Immature natural killer cell (primary cell): ENCODE measurements around the gene TAF5L. TPM values are rescaled to one million over a fixed set of nuclear protein-coding genes. Genes with fewer than 3 reads are reported as not detected.
A peak's percentile ranks its signal among the peaks of the same experiment; 100 is the strongest.
"Not testable (repeated sequence)": the region's sequence is repeated elsewhere in the genome, so short reads cannot be mapped to it uniquely, and the experiment has no call there.

Source experiments
- DNase-seq, 3 donors: peaks; one replicate each; pipeline ENCODE4 v3.0.0; 2022; ENCODE audit warnings: mixed read lengths in 1 of 3
- H3K27ac Mint-ChIP-seq, 6 donors: one replicate each; pipeline ENCODE4 v1.8.0; 2020; ENCODE audit warnings: mixed read lengths in 6 of 6, mild to moderate bottlenecking in 5 of 6, inconsistent platforms in 4 of 6, moderate library complexity in 3 of 6
- H3K27me3 Mint-ChIP-seq, 3 donors: one replicate each; pipeline ENCODE4 v1.8.0; 2020 to 2021; ENCODE audit warnings: low read depth in 3 of 3, mild to moderate bottlenecking in 3 of 3, mixed read lengths in 3 of 3, moderate library complexity in 3 of 3, inconsistent platforms in 1 of 3
- H3K36me3 Mint-ChIP-seq, 3 donors: one replicate each; pipeline ENCODE4 v1.8.0; 2020; ENCODE audit warnings: mixed read lengths in 3 of 3, inconsistent platforms in 2 of 3, mild to moderate bottlenecking in 2 of 3
- H3K4me1 Mint-ChIP-seq, 2 donors: one replicate each; pipeline ENCODE4 v1.8.0; 2020; ENCODE audit warnings: inconsistent platforms in 2 of 2, mild to moderate bottlenecking in 2 of 2, mixed read lengths in 2 of 2, moderate library complexity in 1 of 2
- H3K4me3 Mint-ChIP-seq, 5 donors: one replicate each; pipeline ENCODE4 v1.8.0; 2020; ENCODE audit warnings: mild to moderate bottlenecking in 5 of 5, mixed read lengths in 5 of 5, inconsistent platforms in 3 of 5, moderate library complexity in 3 of 5
- H3K9me3 Mint-ChIP-seq, 6 donors: one replicate each; pipeline ENCODE4 v1.8.0; 2020; ENCODE audit warnings: mild to moderate bottlenecking in 6 of 6, mixed read lengths in 6 of 6, inconsistent platforms in 4 of 6, moderate library complexity in 3 of 6
- polyA plus RNA-seq, 3 donors: library from polyadenylated mRNA; unstranded; fragments of 300-500 nt; fragmentation: Illumina TruSeq; gene quantifications; one replicate each; pipeline ENCODE4 v1.2.3, GENCODE V29; 2021

Gene TAF5L
- polyA plus RNA-seq, 3 donors from 2014 or later = 4.5 to 7.7 (median 6.2) TPM

DNA sequence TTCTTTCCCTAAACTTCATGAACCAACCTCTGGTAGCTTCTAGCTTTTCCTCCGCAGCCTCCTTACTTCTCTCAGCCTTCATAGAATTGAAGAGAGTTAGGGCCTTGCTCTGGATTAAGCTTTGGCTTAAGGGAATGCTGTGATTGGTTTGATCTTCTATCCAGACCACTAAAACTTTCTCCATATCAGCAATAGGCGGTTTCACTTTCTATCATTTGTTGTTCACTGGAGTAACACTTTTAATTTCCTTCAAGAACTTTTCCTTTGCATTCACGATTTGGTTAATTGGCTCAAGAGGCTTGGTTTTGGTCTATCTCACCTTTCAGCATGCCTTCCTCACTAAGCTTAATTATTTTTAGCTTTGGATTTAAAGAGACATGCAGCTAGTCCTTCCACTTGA, 5.2 kb upstream of the TAF5L start:
- Mint-ChIP-seq H3K4me3 (no peak overlapping the region), H3K27me3 (peaks cover 2 to 5% (median 2%) of the 10 kb centered on the region in 3 donors), H3K36me3 (peaks cover 3 to 28% (median 8%) of the 10 kb centered on the region in 3 donors), H3K4me1 (peaks cover 12 to 24% of the 10 kb centered on the region in 2 donors), H3K9me3 (no peaks in the 10 kb centered on the region), H3K27ac (no peak overlapping the region)
- no peak for DNase-seq

GRCh38 chr1:229629261-229629660, 3.3 kb upstream of the TAF5L start:
- H3K4me3 Mint-ChIP-seq = no peak overlapping the region
- no peak for DNase-seq
- peaks cover 22 to 34% of the 10 kb centered on the region in 2 donors for H3K4me1 Mint-ChIP-seq
- peaks cover 8 to 11% (median 8%) of the 10 kb centered on the region in 3 donors for H3K27me3 Mint-ChIP-seq
- H3K9me3 Mint-ChIP-seq = no peaks in the 10 kb centered on the region
- H3K36me3 Mint-ChIP-seq = peaks cover 0 to 12% (median 3%) of the 10 kb centered on the region in 3 donors
- no peak overlapping the region for H3K27ac Mint-ChIP-seq

DNA sequence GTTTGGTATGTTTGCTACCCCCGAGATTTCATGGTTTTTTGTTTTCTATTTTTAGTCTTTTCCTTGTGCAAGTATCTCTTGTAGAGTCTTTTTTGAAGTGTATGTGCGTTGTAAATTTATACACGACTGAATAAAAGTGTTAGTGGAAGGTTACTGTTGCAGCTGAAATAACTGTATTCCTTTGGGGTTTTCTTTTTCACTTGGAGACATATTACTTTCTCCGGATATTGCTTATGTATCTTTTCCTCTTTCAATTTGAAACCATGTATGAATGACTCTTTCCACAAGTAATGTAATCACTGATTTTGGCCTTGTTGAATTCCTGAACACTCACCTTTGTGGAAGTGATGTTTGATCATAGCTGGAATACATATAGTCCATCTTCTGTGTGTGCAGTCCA, 1.1 kb upstream of the TAF5L start:
- Mint-ChIP-seq H3K9me3 (no peaks in the 10 kb centered on the region), H3K4me3 (peak overlapping the region; percentile 92 to 97 (median 94)), H3K27me3 (peaks cover 8 to 11% (median 8%) of the 10 kb centered on the region in 3 donors), H3K36me3 (peaks cover 0 to 10% (median 3%) of the 10 kb centered on the region in 3 donors), H3K4me1 (peaks cover 34 to 50% of the 10 kb centered on the region in 2 donors), H3K27ac (peak overlapping the region; percentile 85 to 97 (median 93))
- DNase-seq = no peak

GRCh38 chr1:229625071-229625914, 629 bp downstream of the TAF5L start:
- Mint-ChIP-seq H3K27me3 (peaks cover 8 to 12% (median 8%) of the 10 kb centered on the region in 3 donors), H3K4me1 (peaks cover 36 to 66% of the 10 kb centered on the region in 2 donors), H3K27ac (peak overlapping the region; percentile 74 to 94 (median 92)), H3K4me3 (peak overlapping the region; percentile 87 to 96 (median 95)), H3K9me3 (no peaks in the 10 kb centered on the region), H3K36me3 (peaks cover 0 to 10% (median 3%) of the 10 kb centered on the region in 3 donors)
- peak; percentile 27 to 37 (median 35) for DNase-seq

- no peak for DNase-seq
- Mint-ChIP-seq H3K27me3 (peaks cover 8 to 13% (median 10%) of the 10 kb centered on the region in 3 donors), H3K4me1 (peaks cover 39 to 73% of the 10 kb centered on the region in 2 donors), H3K27ac (peak overlapping the region; percentile 74 to 94 (median 92)), H3K36me3 (peaks cover 0 to 10% (median 0%) of the 10 kb centered on the region in 3 donors), H3K9me3 (no peaks in the 10 kb centered on the region), H3K4me3 (peak overlapping the region; percentile 87 to 96 (median 95))
These were observed 1.3 kb downstream of the TAF5L start for GRCh38 chr1:229624521-229625070.

GRCh38 chr1:229623838-229624237, 2.1 kb downstream of the TAF5L start:
- Mint-ChIP-seq H3K27ac (peak overlapping the region in 1 of 6 donors; percentile 76), H3K27me3 (peaks cover 8 to 13% (median 10%) of the 10 kb centered on the region in 3 donors), H3K9me3 (no peaks in the 10 kb centered on the region), H3K36me3 (peaks cover 0 to 8% (median 0%) of the 10 kb centered on the region in 3 donors), H3K4me3 (peak overlapping the region; percentile 11 to 95 (median 87)), H3K4me1 (peaks cover 41 to 76% of the 10 kb centered on the region in 2 donors)
- no peak for DNase-seq

GRCh38 chr1:229623225-229623624, 2.7 kb downstream of the TAF5L start:
- no peaks in the 10 kb centered on the region for H3K9me3 Mint-ChIP-seq
- no peak overlapping the region for H3K4me3 Mint-ChIP-seq
- H3K27me3 Mint-ChIP-seq = peaks cover 8 to 13% (median 10%) of the 10 kb centered on the region in 3 donors
- H3K36me3 Mint-ChIP-seq = peaks cover 0 to 3% (median 0%) of the 10 kb centered on the region in 3 donors
- DNase-seq = no peak
- H3K27ac Mint-ChIP-seq = peak overlapping the region in 2 of 6 donors; percentile 4 to 76
- H3K4me1 Mint-ChIP-seq = peaks cover 41 to 73% of the 10 kb centered on the region in 2 donors

GRCh38 chr1:229622641-229623120, 3.2 kb downstream of the TAF5L start:
- not testable (repeated sequence) for H3K36me3 Mint-ChIP-seq, H3K9me3 Mint-ChIP-seq, H3K27ac Mint-ChIP-seq, H3K4me3 Mint-ChIP-seq, DNase-seq
- Mint-ChIP-seq H3K27me3 (peaks cover 8 to 13% (median 10%) of the 10 kb centered on the region in 3 donors), H3K4me1 (peaks cover 41 to 74% of the 10 kb centered on the region in 2 donors)

- peaks cover 0 to 3% (median 0%) of the 10 kb centered on the region in 3 donors for H3K36me3 Mint-ChIP-seq
- peaks cover 8 to 12% (median 10%) of the 10 kb centered on the region in 3 donors for H3K27me3 Mint-ChIP-seq
- DNase-seq = no peak
- H3K4me1 Mint-ChIP-seq = peaks cover 36 to 73% of the 10 kb centered on the region in 2 donors
- H3K27ac Mint-ChIP-seq = no peak overlapping the region
- no peaks in the 10 kb centered on the region for H3K9me3 Mint-ChIP-seq
- H3K4me3 Mint-ChIP-seq = no peak overlapping the region
These were observed 4.3 kb downstream of the TAF5L start for GRCh38 chr1:229621663-229622062.

GRCh38 chr1:229620876-229621275, 5.0 kb downstream of the TAF5L start:
- Mint-ChIP-seq H3K4me3 (no peak overlapping the region), H3K27ac (no peak overlapping the region), H3K4me1 (peaks cover 33 to 70% of the 10 kb centered on the region in 2 donors), H3K36me3 (peaks cover 0 to 3% (median 0%) of the 10 kb centered on the region in 3 donors), H3K27me3 (peaks cover 6 to 8% (median 7%) of the 10 kb centered on the region in 3 donors), H3K9me3 (no peaks in the 10 kb centered on the region)
- no peak for DNase-seq

- no peak overlapping the region for H3K4me3 Mint-ChIP-seq
- H3K9me3 Mint-ChIP-seq = no peaks in the 10 kb centered on the region
- peaks cover 0 to 3% (median 0%) of the 10 kb centered on the region in 3 donors for H3K36me3 Mint-ChIP-seq
- H3K27ac Mint-ChIP-seq = no peak overlapping the region
- peaks cover 0 to 4% (median 2%) of the 10 kb centered on the region in 3 donors for H3K27me3 Mint-ChIP-seq
- no peak for DNase-seq
- H3K4me1 Mint-ChIP-seq = peaks cover 27 to 63% of the 10 kb centered on the region in 2 donors
These were observed 6.3 kb downstream of the TAF5L start for GRCh38 chr1:229619614-229620013.

DNA sequence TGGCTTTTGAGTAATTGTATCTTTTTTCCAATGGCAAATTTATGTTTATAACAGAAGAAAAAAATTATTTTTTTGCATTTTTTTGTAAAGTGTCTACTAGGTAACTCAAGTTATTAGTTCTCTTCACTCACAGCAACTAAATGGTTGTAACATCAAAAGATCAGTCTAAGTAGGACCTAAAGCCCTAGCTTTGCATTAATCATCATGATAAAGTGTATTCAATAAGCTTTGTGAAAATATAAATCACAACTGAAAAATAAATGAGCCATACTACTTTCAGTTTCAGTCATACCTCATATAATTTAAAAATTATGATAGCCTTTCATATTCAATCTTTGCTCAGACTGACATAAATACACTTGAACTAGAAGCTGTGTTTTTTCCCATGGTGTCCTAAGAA, 6.9 kb downstream of the TAF5L start:
- DNase-seq = no peak
- H3K4me1 Mint-ChIP-seq = peaks cover 22 to 57% of the 10 kb centered on the region in 2 donors
- H3K4me3 Mint-ChIP-seq = no peak overlapping the region
- H3K9me3 Mint-ChIP-seq = no peaks in the 10 kb centered on the region
- peaks cover 0 to 3% (median 0%) of the 10 kb centered on the region in 3 donors for H3K36me3 Mint-ChIP-seq
- no peak overlapping the region for H3K27ac Mint-ChIP-seq
- peaks cover 0 to 2% (median 2%) of the 10 kb centered on the region in 3 donors for H3K27me3 Mint-ChIP-seq

DNA sequence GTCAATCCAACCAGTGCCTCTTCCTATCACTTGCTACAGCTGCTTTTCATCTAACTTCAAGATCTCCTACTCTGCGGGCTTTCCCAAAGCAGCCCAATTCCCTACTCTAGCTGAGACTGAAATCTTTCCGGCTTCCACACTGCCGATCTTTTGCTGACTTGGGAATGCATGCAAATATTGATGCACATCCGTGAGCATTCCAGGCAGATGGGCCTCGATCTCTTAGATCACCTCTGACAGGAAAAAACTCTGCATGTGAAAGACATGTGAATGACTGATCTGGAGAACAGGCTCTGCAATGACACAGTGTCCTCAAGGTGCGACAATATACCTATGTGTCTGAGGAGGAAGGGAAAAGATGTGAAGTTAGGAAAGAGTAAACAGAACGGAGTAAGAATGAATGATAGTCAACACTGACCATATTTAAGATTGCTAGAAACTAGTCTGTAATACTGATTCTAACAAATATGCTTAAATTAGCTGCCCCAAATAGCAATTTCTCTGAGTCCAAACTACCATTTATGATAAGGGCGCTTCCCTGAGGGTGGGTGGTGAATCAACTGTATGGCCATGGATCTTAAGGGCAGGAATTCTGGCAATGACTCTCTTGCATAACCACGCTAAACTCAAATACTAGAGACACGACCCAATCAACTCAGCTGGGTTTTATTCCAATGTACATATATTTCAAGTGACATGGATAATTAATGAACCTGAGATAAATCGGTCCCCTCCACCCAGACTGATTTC, 8.4 kb downstream of the TAF5L start:
- Mint-ChIP-seq H3K27me3 (peaks cover 0 to 2% (median 2%) of the 10 kb centered on the region in 3 donors), H3K27ac (no peak overlapping the region)

More for the DNA sequence above, 8.4 kb downstream of the TAF5L start:
- Mint-ChIP-seq H3K4me3 (no peak overlapping the region), H3K9me3 (no peaks in the 10 kb centered on the region), H3K36me3 (peaks cover 2 to 6% (median 5%) of the 10 kb centered on the region in 3 donors), H3K4me1 (peaks cover 15 to 43% of the 10 kb centered on the region in 2 donors)
- DNase-seq = no peak
